Astrocyte (in vitro differentiated cells and primary cell): ENCODE results near the gene HLA-DQA1.

Experiments used
- CTCF ChIP-seq: IDR thresholded peaks from 2 replicates; pipeline ENCODE4 v1.5.1; 2011; ENCODE audit warnings: low read depth, mild to moderate bottlenecking, inconsistent platforms, low read length, moderate library complexity; ENCODE audit not compliant: insufficient read depth
- EZH2 ChIP-seq: IDR thresholded peaks from 2 replicates; pipeline ENCODE4 v1.6.1; 2012; ENCODE audit warnings: mild to moderate bottlenecking, low read length, inconsistent platforms; ENCODE audit not compliant: insufficient read depth

DNA sequence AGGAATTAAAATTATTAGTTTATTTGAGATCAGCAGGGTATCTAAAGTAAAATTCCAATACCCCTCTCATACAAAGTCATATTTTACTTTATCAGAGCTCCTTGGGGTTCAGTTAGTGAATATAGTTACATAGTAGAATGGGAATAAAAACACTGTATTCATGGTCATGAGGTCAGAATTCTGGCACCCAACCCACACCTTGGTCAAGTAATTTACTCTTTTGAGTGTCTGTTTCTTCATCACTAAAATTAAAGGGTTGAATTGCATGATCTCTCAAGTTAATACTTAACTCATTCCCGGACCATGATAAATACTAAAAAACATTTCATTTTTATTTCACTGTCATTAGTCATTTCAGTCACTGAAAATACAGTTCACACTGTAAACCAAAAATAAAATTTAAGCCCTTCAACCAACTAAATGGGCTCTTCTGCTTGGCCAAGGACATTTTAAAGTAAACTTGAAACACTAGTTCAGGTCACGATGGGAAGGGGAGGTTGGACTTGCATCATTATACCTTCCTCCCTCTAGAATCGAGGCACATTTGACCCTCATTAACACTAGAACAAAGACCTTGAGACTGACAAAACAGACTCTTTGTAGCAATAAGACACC, 26.4 kb upstream of the HLA-DQA1 start:
- TF ChIP-seq CTCF: no peak
- TF ChIP-seq EZH2: no peak
